ENCODE measurements around the gene HEXD.

HEXD gene

GRCh38 chr17:82486231-82487094, 68.3 kb downstream of the HEXD start:
- no peak for DNase-seq (ENCODE audit: low read depth in 3 of 3, low spot score in 1 of 3)

GRCh38 chr17:82487910-82488309, 69.8 kb downstream of the HEXD start:
- DNase-seq (ENCODE audit: low read depth in 3 of 3, low spot score in 1 of 3): no peak

GRCh38 chr17:82489117-82489516, 71.0 kb downstream of the HEXD start:
- no peak for DNase-seq (ENCODE audit: low read depth in 3 of 3, low spot score in 1 of 3)

GRCh38 chr17:82489851-82490511, 71.8 kb downstream of the HEXD start:
- DNase-seq (ENCODE audit: low read depth in 3 of 3, low spot score in 1 of 3): no peak

- DNase-seq (ENCODE audit: low read depth in 3 of 3, low spot score in 1 of 3): no peak
Measured at GRCh38 chr17:82490512-82491195, 72.5 kb downstream of the HEXD start.

GRCh38 chr17:82491196-82491530, 73.0 kb downstream of the HEXD start:
- no peak for DNase-seq (ENCODE audit: low read depth in 3 of 3, low spot score in 1 of 3)

GRCh38 chr17:82491533-82491932, 73.4 kb downstream of the HEXD start:
- no peak for DNase-seq (ENCODE audit: low read depth in 3 of 3, low spot score in 1 of 3)
